HG02970 (cell line): ENCODE data around the gene SIL1.
"Not testable (repeated sequence)": the region's sequence is repeated elsewhere in the genome, so short reads cannot be mapped to it uniquely, and the experiment has no call there.

Experiments
- ATAC-seq: cut with Tn5 transposase; IDR thresholded peaks from one replicate; pipeline ENCODE4 v1.9.1; 2021; ENCODE audit warnings: mild to moderate bottlenecking, moderate library complexity, moderate number of reproducible peaks; ENCODE audit not compliant: unreplicated experiment, low FRiP score

SIL1 gene

GRCh38 chr5:139205124-139205523 is 7.0 kb upstream of the SIL1 start:
- ATAC-seq, result no peak

GRCh38 chr5:139204196-139204595 is 6.0 kb upstream of the SIL1 start:
- no peak for ATAC-seq

GRCh38 chr5:139199321-139199720 is 1.2 kb upstream of the SIL1 start:
- ATAC-seq, result no peak

GRCh38 chr5:139196296-139196956 is 1.7 kb downstream of the SIL1 start:
- no peak for ATAC-seq

GRCh38 chr5:139194486-139194885 is 3.7 kb downstream of the SIL1 start:
- no peak for ATAC-seq

- no peak for ATAC-seq
Measured at GRCh38 chr5:139193928-139194327, 4.2 kb downstream of the SIL1 start.

GRCh38 chr5:139192906-139193305 is 5.3 kb downstream of the SIL1 start:
- not testable (repeated sequence) for ATAC-seq

- not testable (repeated sequence) for ATAC-seq
Measured at GRCh38 chr5:139191954-139192353, 6.2 kb downstream of the SIL1 start.

- ATAC-seq, result no peak
Measured at GRCh38 chr5:139190125-139190524, 8.0 kb downstream of the SIL1 start.

- no peak for ATAC-seq
Measured at GRCh38 chr5:139188558-139189270, 9.5 kb downstream of the SIL1 start.

GRCh38 chr5:139186752-139187326 is 11.3 kb downstream of the SIL1 start:
- ATAC-seq, result no peak

- no peak for ATAC-seq
Measured at GRCh38 chr5:139186261-139186660, 11.9 kb downstream of the SIL1 start.

- no peak for ATAC-seq
Measured at GRCh38 chr5:139185589-139185988, 12.6 kb downstream of the SIL1 start.

GRCh38 chr5:139183502-139183901 is 14.7 kb downstream of the SIL1 start:
- no peak for ATAC-seq

- ATAC-seq, result no peak
Measured at GRCh38 chr5:139182528-139183296, 15.5 kb downstream of the SIL1 start.

GRCh38 chr5:139181835-139182452 is 16.2 kb downstream of the SIL1 start:
- ATAC-seq, result no peak

- no peak for ATAC-seq
Measured at GRCh38 chr5:139181322-139181730, 16.8 kb downstream of the SIL1 start.

GRCh38 chr5:139180850-139181249 is 17.3 kb downstream of the SIL1 start:
- no peak for ATAC-seq

- ATAC-seq, result not testable (repeated sequence)
Measured at GRCh38 chr5:139179778-139180513, 18.2 kb downstream of the SIL1 start.

- no peak for ATAC-seq
Measured at GRCh38 chr5:139178935-139179334, 19.2 kb downstream of the SIL1 start.
